ENCODE data around the gene CMIP.

The CMIP gene

DNA sequence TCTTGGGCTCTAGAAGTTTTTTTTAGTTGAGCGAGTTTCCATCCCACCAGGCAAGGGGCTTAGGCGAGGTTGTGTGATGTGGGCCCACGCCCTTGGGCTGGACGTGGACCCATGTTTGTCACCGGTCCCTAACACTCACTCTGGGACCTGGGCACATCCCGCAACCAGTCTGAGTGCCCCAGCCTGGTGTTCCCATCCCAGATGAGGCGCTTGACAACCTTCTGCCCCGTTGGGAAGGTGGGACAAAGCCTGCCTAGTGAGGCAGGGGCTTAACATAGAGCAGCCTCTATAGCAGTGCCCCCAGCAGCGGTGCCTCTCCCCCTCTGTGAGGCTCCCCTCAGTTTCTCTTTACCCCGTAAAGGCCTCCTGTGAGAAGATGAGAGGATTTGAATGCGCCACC is 22.5 kb downstream of the CMIP start:
- H3K4me1 ChIP-seq (ENCODE audit: insufficient read depth, insufficient read length), result peaks cover 3% of the 10 kb centered on the region
- DNase-seq (ENCODE audit: low read depth, low spot score), result no peak
- no peak overlapping the region for H3K9ac ChIP-seq (ENCODE audit: insufficient read length, low read depth)
- TF ChIP-seq SUZ12 (IDR thresholded peaks at IDR 0.05; ENCODE audit: extremely low read depth, insufficient read depth, insufficient read length), result no peak
- no peak for TF ChIP-seq ZNF274 (IDR thresholded peaks at IDR 0.05; ENCODE audit: low read depth, low read length)
- no peak for TF ChIP-seq YY1 (IDR thresholded peaks at IDR 0.05; ENCODE audit: insufficient read depth, insufficient read length)
- peaks cover 43% of the 10 kb centered on the region for H3K36me3 ChIP-seq (ENCODE audit: insufficient read depth, insufficient read length, low read length)
- H3K9me3 ChIP-seq (ENCODE audit: insufficient read depth, low read length), result no peaks in the 10 kb centered on the region
- no peaks in the 10 kb centered on the region for H3K27me3 ChIP-seq (ENCODE audit: insufficient read depth, insufficient read length)
- no peak overlapping the region for H3K4me3 ChIP-seq (ENCODE audit: insufficient read length, low read depth)

DNA sequence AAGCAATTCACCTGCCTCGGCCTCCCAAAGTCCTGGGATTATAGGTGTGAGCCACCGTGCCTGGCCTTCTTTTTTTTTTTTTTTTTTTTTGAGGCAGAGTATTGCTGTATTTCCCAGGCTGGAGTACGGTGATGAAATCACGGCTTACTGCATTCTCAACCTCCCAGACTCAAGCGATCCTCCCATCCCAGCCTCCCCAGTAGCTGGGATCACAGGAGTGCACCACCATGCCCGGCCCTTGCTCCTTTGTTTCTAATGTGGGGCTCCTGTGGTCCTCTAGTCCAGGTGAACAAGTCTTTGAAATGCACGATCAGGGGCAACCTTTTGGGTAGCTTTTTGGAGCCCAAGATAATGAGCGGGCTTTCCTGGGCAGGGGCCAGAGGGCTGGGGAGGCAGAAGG is 23.2 kb downstream of the CMIP start:
- no peak for DNase-seq (ENCODE audit: low read depth, low spot score)
- Histone ChIP-seq H3K9me3 (ENCODE audit: insufficient read depth, low read length) (no peaks in the 10 kb centered on the region), H3K4me1 (ENCODE audit: insufficient read depth, insufficient read length) (peaks cover 10% of the 10 kb centered on the region), H3K36me3 (ENCODE audit: insufficient read depth, insufficient read length, low read length) (peaks cover 47% of the 10 kb centered on the region), H3K4me3 (ENCODE audit: insufficient read length, low read depth) (no peak overlapping the region), H3K9ac (ENCODE audit: insufficient read length, low read depth) (no peak overlapping the region), H3K27me3 (ENCODE audit: insufficient read depth, insufficient read length) (no peaks in the 10 kb centered on the region)
- no peak for TF ChIP-seq ZNF274 (IDR thresholded peaks at IDR 0.05; ENCODE audit: low read depth, low read length)
- TF ChIP-seq YY1 (IDR thresholded peaks at IDR 0.05; ENCODE audit: insufficient read depth, insufficient read length), result no peak
- no peak for TF ChIP-seq SUZ12 (IDR thresholded peaks at IDR 0.05; ENCODE audit: extremely low read depth, insufficient read depth, insufficient read length)

DNA sequence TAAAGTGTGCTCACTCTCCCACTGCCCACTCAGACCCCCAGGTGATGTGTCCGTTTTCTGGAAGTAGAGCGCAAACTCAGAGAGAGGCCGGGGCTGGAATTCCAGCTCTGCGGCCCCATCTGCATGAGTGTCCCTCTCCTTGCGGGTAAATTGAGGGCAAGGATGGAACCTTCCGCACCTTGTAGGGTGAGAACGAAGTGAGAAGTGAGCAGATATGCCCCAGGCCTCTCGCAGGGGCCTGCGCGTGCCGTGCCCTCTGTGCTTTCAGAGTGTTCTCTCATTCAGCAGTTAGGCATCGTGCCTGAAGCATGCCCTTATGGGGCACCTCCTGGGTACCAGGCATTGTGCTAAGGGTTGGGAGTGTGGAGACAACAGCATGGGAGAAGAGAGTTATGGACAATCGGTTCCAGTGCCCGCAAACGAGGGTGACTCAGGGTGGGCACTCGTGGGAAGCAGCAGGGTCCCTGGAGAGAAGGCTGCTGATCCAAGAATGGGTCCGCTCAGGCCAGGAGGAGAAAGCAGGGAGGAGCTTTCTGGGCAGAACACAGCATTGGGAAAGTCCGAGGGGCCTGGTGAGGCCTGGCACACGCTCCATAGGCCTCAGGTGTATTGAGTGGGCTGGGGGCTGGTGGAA is 23.8 kb downstream of the CMIP start:
- no peak for DNase-seq (ENCODE audit: low read depth, low spot score)
- H3K9me3 ChIP-seq (ENCODE audit: insufficient read depth, low read length), result no peaks in the 10 kb centered on the region
- no peak overlapping the region for H3K9ac ChIP-seq (ENCODE audit: insufficient read length, low read depth)
- no peak for TF ChIP-seq SUZ12 (IDR thresholded peaks at IDR 0.05; ENCODE audit: extremely low read depth, insufficient read depth, insufficient read length)
- no peak for TF ChIP-seq YY1 (IDR thresholded peaks at IDR 0.05; ENCODE audit: insufficient read depth, insufficient read length)
- TF ChIP-seq ZNF274 (IDR thresholded peaks at IDR 0.05; ENCODE audit: low read depth, low read length), result no peak
- peaks cover 13% of the 10 kb centered on the region for H3K4me1 ChIP-seq (ENCODE audit: insufficient read depth, insufficient read length)
- no peak overlapping the region for H3K4me3 ChIP-seq (ENCODE audit: insufficient read length, low read depth)
- H3K27me3 ChIP-seq (ENCODE audit: insufficient read depth, insufficient read length), result no peaks in the 10 kb centered on the region
- H3K36me3 ChIP-seq (ENCODE audit: insufficient read depth, insufficient read length, low read length), result peaks cover 45% of the 10 kb centered on the region

DNA sequence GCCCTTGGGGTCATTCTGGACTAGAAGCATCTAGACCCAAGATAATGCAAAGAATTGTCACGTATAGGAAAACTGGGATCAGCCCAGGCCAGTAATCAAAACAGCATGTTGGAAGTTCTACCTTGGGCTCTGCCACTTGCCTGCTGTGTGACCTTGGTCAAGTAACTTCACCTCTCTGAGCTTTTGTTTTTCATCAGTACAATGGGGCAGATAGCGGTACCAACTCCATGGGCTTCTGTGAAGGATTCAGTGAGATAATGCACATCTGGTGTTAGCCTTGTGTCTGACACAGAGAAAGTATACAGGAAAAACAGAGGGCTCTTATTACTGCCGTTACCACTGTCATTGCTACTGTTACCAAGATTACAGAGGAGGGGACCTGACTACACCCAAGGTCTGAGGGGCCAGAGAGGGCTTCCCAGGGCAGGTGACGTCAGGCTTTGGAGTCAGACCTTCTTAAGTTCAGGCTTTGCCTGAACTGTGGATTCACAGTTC is 24.6 kb downstream of the CMIP start:
- no peak overlapping the region for H3K4me3 ChIP-seq (ENCODE audit: insufficient read length, low read depth)
- H3K4me1 ChIP-seq (ENCODE audit: insufficient read depth, insufficient read length), result peaks cover 13% of the 10 kb centered on the region
- no peaks in the 10 kb centered on the region for H3K9me3 ChIP-seq (ENCODE audit: insufficient read depth, low read length)
- TF ChIP-seq SUZ12 (IDR thresholded peaks at IDR 0.05; ENCODE audit: extremely low read depth, insufficient read depth, insufficient read length), result no peak
- no peak for TF ChIP-seq ZNF274 (IDR thresholded peaks at IDR 0.05; ENCODE audit: low read depth, low read length)
- no peak for TF ChIP-seq YY1 (IDR thresholded peaks at IDR 0.05; ENCODE audit: insufficient read depth, insufficient read length)
- H3K9ac ChIP-seq (ENCODE audit: insufficient read length, low read depth), result no peak overlapping the region
- no peaks in the 10 kb centered on the region for H3K27me3 ChIP-seq (ENCODE audit: insufficient read depth, insufficient read length)
- no peak for DNase-seq (ENCODE audit: low read depth, low spot score)
- peaks cover 40% of the 10 kb centered on the region for H3K36me3 ChIP-seq (ENCODE audit: insufficient read depth, insufficient read length, low read length)

DNA sequence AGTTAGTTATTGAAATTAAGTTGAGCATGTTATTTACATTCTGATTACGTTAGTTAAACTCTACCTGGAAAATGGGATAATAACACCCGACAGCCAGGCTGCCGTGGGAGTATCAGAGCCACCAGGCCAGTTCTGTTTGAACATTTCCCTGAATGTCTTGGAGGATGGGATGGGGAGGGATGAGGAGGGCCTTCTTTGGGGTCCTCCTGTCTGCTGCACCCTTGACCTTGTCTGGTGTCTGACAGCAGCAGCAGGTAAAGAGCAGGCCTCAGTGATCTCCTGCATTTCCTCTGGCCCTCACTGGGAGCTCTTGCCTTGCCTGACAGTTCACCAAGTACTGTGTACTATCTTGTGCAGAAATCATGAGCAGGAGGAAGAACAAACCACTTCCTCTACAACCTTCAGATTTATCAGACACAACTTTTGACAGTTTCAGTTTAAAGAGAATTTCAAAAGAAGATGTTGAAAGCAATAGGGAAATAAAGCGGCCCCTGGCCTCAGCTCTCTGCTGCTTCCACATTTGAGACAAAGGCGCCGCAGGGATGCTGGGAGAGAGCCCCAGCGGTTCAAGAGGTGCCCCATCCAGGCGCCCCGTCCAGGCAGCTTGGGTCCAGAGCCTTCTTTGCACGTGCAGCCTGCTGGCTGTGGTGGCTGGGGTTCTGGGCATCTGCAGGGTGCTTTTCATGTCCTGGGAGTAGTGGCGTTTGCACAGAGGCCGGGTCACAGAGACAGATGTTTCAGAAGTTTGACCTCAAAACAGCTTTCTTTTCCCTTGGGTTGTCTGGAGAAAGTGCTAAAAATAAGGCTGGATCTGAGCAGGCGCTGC is 25.3 kb downstream of the CMIP start:
- Histone ChIP-seq H3K27me3 (ENCODE audit: insufficient read depth, insufficient read length) (no peaks in the 10 kb centered on the region), H3K4me1 (ENCODE audit: insufficient read depth, insufficient read length) (peaks cover 13% of the 10 kb centered on the region), H3K4me3 (ENCODE audit: insufficient read length, low read depth) (no peak overlapping the region), H3K36me3 (ENCODE audit: insufficient read depth, insufficient read length, low read length) (peaks cover 39% of the 10 kb centered on the region), H3K9ac (ENCODE audit: insufficient read length, low read depth) (no peak overlapping the region), H3K9me3 (ENCODE audit: insufficient read depth, low read length) (no peaks in the 10 kb centered on the region)
- no peak for DNase-seq (ENCODE audit: low read depth, low spot score)
- TF ChIP-seq YY1 (IDR thresholded peaks at IDR 0.05; ENCODE audit: insufficient read depth, insufficient read length) (no peak), ZNF274 (IDR thresholded peaks at IDR 0.05; ENCODE audit: low read depth, low read length) (no peak), SUZ12 (IDR thresholded peaks at IDR 0.05; ENCODE audit: extremely low read depth, insufficient read depth, insufficient read length) (no peak)

DNA sequence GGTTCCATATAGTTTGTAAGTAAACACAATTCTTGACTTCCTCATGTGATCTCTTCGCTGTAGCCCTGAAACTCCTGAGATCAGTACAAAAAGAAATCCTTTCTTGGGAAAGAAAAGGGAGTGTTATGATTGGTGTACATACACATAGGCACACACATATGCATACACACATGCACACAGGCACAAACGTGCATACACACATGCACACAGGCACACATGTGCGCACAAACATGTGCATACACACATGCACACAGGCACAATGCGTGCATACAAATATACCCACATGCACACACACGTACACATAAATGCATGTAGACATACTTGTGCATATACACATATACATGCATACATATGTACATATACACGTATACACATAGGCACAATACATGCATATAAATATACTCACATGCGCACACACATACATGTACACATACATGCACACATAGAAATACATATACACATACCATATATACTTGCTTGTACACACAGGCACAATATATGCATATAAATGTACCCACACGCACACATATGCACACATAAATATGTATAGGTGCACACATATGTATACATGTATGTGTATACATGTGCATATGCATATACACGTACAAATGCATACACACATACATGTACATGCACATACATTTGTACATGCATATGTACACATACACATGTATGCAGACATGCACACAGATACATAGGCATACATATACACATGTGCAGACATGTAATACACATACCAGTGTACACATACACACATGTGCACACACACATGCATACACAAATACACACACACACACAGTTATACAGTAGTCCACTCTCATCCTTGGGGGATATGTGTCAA is 26.4 kb downstream of the CMIP start:
- Histone ChIP-seq H3K9ac (ENCODE audit: insufficient read length, low read depth) (no peak overlapping the region), H3K27me3 (ENCODE audit: insufficient read depth, insufficient read length) (no peaks in the 10 kb centered on the region), H3K36me3 (ENCODE audit: insufficient read depth, insufficient read length, low read length) (peaks cover 42% of the 10 kb centered on the region), H3K4me1 (ENCODE audit: insufficient read depth, insufficient read length) (peaks cover 11% of the 10 kb centered on the region), H3K9me3 (ENCODE audit: insufficient read depth, low read length) (no peaks in the 10 kb centered on the region), H3K4me3 (ENCODE audit: insufficient read length, low read depth) (no peak overlapping the region)
- DNase-seq (ENCODE audit: low read depth, low spot score), result no peak
- TF ChIP-seq SUZ12 (IDR thresholded peaks at IDR 0.05; ENCODE audit: extremely low read depth, insufficient read depth, insufficient read length) (no peak), YY1 (IDR thresholded peaks at IDR 0.05; ENCODE audit: insufficient read depth, insufficient read length) (no peak), ZNF274 (IDR thresholded peaks at IDR 0.05; ENCODE audit: low read depth, low read length) (no peak)

Measured in NT2/D1 (cell line).